SHP77 treated with DMSO at 0.1 percent for 48 hours (cell line): ENCODE results near the gene CDCP1.

Experiments used
- DNase-seq: peaks from one replicate; lab custom pipeline; 2025; lab: John Stamatoyannopoulos, UW

The CDCP1 gene

GRCh38 chr3:45139372-45140140, 6.6 kb downstream of the CDCP1 start:
- DNase-seq: no peak

- no peak for DNase-seq
These were observed 8.5 kb downstream of the CDCP1 start for GRCh38 chr3:45137656-45138181.

GRCh38 chr3:45135959-45136358, 10.2 kb downstream of the CDCP1 start:
- no peak for DNase-seq

GRCh38 chr3:45134758-45135521, 11.2 kb downstream of the CDCP1 start:
- DNase-seq: no peak

GRCh38 chr3:45132568-45133211, 13.5 kb downstream of the CDCP1 start:
- DNase-seq: no peak

GRCh38 chr3:45131201-45131600, 15.0 kb downstream of the CDCP1 start:
- DNase-seq: no peak

GRCh38 chr3:45130476-45130875, 15.7 kb downstream of the CDCP1 start:
- no peak for DNase-seq

GRCh38 chr3:45128950-45129349, 17.2 kb downstream of the CDCP1 start:
- DNase-seq: no peak

GRCh38 chr3:45127130-45127822, 18.9 kb downstream of the CDCP1 start:
- DNase-seq: no peak

- DNase-seq: no peak
These were observed 19.4 kb downstream of the CDCP1 start for GRCh38 chr3:45126730-45127129.

- no peak for DNase-seq
These were observed 20.6 kb downstream of the CDCP1 start for GRCh38 chr3:45125550-45126026.

- DNase-seq: no peak
These were observed 21.2 kb downstream of the CDCP1 start for GRCh38 chr3:45124956-45125355.

- DNase-seq: no peak
These were observed 21.8 kb downstream of the CDCP1 start for GRCh38 chr3:45124352-45124751.

GRCh38 chr3:45123581-45124269, 22.5 kb downstream of the CDCP1 start:
- DNase-seq: no peak

GRCh38 chr3:45123030-45123429, 23.1 kb downstream of the CDCP1 start:
- no peak for DNase-seq

GRCh38 chr3:45120359-45121158, 25.6 kb downstream of the CDCP1 start:
- DNase-seq: no peak

- no peak for DNase-seq
These were observed 26.3 kb downstream of the CDCP1 start for GRCh38 chr3:45119824-45120358.

GRCh38 chr3:45119376-45119775, 26.8 kb downstream of the CDCP1 start:
- DNase-seq: no peak

- DNase-seq: no peak
These were observed 27.5 kb downstream of the CDCP1 start for GRCh38 chr3:45118615-45119071.

- no peak for DNase-seq
These were observed 29.8 kb downstream of the CDCP1 start for GRCh38 chr3:45116350-45116749.
